Measurements from ENCODE around the gene TLE5.

DNA sequence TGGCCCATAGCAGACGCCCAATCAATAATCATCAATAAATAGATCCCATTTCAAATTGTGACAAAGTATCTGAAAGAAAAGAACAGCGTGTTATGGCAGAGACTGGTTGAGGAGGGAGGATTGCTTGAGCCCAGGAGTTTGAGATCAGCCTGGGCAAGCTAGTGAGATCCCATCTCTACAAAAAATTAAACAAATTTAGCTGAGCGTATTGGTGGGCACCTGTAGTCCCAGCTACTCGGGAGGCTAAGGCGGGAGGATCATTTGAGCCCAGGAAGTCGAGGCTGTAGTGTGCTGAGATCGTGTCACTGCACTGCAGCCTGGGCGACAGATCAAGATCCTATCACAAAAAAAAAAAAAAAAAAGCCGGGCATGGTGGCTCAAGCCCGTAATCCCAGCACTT, 25.5 kb upstream of the TLE5 start:
- TF ChIP-seq CTCF (IDR thresholded peaks at IDR 0.05) (no peak), POLR2A (IDR thresholded peaks at IDR 0.05) (no peak)

Data from stomach (tissue), 4 donors.